GM03348 (cell line): ENCODE results near the gene QSOX2.

Source experiments
- DNase-seq: peaks from one replicate; pipeline ENCODE4 v3.0.0; 2012; ENCODE audit warnings: low spot score

The QSOX2 gene

GRCh38 chr9:136204145-136204805 is 41.3 kb downstream of the QSOX2 start:
- no peak for DNase-seq

- DNase-seq: no peak
Measured at GRCh38 chr9:136203408-136204144, 42.0 kb downstream of the QSOX2 start.

DNA sequence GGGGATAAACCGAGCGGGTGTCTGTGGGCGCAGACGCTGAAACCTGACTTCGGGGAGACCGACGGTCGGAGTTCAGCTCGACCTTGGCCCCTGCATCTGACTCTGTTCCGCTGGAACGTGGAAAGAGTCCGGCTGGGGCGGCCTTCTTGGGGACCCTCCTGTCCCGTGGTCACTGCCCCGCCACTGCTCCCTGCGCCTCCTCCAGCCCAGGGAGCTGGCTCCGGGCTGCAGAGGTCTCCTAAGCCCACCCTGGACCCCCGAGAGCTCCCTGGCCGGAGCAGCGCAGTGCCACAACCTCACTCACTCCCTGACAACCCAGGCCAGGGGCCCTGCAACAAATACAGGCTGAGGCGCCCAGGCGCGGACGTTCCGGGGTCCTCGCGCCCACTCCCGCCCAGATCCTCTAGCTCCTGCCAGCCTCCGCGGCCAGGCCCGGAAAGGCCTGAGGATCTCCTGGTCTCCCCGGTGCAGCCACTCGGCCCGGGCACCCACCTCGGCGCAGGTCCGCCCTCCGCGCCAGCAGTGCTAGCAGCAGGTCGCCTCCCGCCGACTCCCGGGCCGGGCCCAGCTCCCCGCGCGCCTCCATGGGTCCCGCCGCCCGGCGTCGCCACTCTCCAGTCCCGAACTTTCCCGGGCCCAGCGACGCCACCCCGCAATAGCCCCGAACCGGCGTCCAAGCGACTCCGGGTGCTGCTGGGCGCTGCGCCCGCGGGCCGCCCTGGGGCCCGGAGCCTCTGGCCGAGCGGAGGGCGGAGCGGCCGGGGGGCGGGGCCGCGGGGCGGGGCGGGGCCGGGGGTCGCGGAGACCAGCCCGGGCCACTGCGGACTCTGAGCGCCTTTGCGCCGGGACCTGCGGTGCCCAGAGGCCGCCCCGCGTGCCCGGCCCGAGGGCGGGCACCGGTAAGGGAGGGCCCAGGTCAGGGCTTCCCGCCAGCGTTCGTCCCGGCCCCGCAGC is 42.9 kb downstream of the QSOX2 start:
- DNase-seq: no peak

- peak; percentile 84 for DNase-seq
Measured at GRCh38 chr9:136201609-136202453, 43.8 kb downstream of the QSOX2 start.

GRCh38 chr9:136201174-136201573 is 44.4 kb downstream of the QSOX2 start:
- DNase-seq: no peak

- no peak for DNase-seq
Measured at GRCh38 chr9:136200424-136200823, 45.2 kb downstream of the QSOX2 start.

DNA sequence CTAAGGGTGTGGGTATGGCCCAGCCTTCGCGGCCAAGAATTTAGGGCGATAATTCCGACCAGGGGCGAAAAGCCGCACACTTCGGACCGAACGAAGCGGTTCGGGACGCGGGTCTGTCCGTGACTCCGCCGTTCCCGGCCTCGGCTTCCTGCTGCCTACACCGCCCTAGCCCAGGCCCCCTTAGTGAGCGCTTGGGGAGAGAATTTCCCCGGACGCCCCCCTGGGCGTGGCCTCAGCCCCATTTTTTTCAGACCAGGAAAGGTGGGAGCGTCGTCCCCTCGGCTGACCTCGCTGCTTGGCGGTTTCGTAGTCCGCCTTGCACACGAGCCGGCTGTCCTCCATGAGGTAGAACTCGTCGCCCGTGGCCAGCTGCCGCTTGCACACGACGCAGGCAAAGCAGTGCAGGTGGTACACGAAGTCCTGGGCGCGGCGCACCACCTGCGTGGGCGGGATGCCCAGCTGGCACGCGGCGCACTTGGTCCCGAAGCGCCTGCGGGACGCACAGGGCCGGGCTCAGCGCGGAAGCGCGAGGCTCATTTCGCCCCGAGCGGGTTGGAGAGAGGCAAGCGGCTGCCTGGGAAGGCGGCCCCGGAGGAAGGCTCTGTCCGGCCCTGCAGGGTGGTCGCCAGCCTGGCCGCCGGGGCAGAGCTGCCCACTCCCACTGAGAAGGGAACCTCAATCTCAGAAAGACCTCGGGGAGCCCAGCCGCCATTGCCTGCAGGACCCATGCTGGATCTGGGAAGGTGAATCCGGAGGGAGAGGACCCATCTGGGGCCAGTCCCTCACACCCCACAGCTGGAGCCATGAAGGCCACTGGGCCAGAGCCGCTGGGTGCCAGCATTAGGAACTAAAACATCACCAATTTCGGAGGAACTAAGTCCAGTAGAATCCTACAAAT is 46.0 kb downstream of the QSOX2 start:
- no peak for DNase-seq

GRCh38 chr9:136198605-136199083 is 47.0 kb downstream of the QSOX2 start:
- no peak for DNase-seq

DNA sequence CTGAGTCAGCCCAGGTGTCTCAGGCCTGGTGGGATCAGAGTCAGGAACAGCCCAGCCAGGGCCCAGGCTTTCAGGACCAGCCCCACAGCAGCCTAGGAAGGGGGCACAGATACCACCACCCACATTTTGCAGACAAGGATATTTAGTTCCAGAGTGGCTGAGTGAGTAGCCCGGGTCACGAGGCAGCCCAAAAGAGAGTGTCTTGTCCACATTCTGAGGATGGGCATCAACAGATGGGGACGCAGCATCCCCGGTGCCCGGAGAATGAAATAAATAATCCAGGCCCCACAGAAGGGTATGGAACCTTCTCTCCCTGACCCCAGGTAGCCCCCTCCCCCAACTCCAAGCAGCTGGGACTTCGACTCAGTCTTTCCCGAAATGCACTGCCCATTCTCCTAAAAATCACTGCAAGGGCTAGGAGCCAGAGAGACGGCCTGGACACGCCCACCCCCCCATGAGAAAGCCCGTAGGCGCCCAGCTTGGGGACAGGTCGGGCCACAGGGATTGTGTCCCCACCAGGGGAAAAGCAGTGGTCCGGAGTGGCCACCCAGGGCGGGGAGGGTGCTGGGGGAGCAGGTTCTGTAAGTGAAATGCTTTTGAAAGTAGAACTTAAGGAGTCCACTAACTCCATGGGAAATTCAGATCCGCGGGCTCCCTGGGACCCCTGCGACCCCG is 47.5 kb downstream of the QSOX2 start:
- DNase-seq: no peak

DNA sequence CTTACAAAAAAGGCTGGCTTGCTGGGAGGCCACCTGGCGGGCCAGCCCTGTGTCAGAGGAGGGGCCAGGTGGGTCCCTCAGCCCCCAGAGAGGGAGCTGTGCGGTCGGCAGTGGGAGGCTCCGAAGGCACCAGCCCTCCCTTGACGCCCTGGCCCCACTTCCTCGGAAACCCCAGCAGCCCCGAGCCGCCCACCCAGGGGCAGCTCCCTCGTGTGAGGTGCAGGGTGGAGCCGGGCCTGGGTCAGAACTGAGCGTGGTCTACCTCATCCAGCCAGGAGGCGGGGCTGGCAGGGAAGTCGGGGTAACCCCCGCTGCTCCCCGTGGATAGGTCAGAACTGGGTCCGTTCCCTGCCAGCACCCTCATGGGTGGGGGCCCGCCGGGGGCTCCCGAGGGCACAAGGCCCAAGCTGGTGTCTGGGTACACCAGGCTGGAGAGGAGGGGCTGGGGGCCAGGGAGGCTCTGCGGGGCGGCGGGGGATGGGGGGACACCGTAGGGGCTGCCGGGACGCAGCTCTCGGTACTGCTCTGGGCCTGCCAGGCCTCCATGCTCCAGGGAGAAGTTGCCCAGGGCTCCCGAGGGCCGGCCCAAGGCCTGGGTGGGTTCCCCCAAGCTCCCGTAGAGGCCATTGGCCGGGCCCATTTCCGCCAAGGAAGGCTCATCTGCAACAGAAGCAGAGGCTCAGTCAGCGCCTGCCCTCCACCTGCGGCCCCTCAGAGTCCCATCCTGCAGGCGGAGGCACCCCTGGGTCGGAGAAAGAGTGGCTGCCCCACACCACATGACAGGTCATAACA is 48.3 kb downstream of the QSOX2 start:
- no peak for DNase-seq

DNA sequence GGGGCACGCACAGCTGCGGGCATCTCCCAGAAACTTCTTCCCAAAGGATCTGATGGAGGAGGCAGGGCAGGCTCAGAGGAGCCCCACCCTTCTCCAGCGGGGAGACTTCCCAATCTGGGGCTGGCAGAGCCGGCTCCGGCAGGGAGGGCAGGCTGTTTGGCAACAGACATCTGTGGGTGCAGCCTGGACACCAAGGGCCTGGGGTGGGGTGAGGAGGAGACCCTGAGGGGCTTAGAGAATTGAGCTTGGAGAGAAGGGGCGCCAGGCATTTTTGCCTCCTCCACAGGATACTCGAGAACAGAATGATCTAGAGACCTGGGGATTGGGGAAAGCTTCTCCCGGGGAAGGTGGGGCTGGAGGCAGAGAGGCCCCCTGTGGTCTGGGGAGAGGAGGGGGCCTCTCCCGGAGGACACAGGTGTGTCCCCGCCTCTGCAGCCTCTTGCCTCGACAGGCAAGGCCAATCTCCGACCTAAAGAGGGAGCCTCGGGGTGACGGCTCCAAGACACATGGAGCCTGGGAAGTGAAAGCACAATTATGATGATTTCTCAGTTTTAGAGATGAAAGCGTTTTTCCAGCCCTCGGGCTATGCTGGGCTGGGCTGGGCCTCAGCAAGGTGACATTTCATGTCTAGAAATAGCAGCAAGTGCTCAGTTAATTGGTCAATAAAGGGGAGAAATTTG is 49.1 kb downstream of the QSOX2 start:
- DNase-seq: no peak

DNA sequence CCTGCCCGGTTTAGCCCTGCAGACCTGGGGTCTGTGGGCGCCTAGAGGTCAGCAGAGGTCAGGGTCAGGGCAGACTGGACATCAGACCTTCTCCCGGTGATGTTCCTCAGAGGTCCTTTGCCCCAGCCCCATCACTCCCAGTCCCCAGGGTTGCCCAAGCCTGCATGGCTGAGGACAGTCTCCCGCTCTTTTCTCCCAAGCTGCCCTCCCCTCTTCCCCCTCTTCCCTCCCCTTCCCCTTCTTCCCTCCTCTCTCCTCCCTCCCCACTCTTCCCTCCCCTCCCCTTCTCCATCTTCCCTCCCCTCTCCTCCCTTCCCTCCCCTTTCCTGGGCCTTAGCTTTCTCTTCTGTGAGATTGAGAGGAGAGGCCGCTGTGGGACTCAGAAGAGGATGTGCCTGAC is 51.1 kb downstream of the QSOX2 start:
- no peak for DNase-seq

DNA sequence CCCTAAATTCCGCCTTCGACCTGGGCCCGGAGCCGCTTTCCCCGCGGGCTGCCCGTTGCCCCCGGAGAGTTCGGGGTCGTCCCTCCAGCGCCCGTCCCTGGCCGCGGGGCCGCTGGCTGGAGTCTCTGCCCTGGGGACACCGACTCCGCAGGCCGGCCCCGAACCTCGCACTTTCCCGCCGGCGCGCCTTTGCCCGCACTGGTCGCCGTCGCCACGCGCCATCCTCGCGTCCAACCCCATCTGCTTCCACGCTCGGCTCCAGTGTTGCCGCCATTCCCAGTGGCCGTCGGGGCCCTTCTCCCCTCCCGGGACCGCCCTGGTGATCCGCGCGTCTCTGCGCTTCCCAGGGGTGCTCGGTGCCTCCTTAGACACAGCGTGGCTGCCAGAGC is 51.7 kb downstream of the QSOX2 start:
- no peak for DNase-seq

GRCh38 chr9:136193127-136193890 is 52.3 kb downstream of the QSOX2 start:
- DNase-seq: no peak

DNA sequence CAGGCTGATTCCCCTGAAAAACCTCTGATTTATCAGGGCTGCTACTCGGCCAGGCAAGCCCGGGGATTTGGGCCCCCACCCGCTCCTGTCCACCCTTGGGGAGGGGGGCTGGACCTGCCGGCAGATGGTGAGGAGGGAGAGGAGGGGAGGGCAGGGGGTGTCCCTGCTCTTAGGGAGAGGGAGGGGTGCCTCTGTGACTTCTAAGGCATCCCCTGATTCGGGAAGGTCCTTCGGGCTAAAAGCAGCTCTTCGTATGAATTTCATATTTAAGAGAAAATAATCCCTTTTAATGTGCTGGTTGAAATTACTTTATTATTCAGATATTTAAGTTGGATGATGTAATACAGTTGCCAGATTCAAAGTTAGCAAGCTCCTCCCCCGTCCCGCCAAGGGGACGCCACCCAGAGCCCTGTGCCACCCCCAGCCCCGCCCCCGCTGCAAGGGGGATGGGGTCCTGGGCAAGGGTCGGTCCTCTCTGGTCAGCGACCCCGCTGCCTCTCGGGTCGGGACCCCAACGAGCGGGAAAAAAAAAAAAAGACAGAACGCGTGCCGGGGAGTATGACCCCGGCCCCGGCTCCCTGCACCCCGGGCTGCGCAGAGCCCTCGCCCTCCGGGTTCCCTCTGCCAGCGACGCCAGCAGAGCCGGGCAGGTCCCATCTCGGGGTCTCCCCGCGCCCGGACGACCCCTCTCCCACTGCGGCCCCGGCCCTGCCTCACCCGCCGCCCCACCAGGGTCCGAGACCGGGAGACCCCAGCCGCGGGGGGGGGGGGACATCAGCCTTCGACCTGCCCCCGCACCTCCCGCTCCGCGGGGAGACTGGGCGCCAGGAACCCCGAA is 53.1 kb downstream of the QSOX2 start:
- DNase-seq: peak; percentile 50

DNA sequence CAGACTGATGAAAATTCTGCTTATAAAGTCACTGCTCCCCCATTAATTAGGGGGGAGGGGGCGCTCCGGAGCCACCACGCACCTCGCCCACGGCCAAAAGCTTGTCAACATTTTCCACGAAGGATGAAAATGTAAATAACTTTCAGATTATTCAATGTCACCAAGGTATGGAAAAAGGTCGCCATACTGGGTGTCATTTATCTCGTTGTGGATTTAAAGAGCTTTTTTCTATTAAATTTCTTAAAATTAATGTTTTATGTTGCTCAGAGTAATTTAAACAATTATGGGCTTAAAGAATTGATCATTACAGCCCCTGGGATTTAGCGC is 53.7 kb downstream of the QSOX2 start:
- no peak for DNase-seq
